ENCODE measurements around the gene IFFO2.

Gene IFFO2

DNA sequence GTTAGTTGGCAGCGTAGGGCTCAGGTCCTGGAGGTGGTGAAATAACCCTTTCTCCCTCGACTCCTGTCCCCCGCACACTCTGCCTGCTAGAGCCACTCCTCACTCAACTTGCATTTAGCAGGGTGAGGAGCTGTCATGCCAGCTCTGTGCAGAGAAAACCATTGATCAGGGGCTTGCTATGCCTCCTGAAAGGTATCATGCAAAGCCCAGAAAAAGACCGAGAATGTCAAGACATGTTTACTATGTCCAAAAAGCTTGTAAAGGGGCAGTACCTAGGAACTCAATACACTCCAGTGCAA, 72.1 kb downstream of the IFFO2 start:
- Histone ChIP-seq H3K27ac (ENCODE audit: low read depth in 2 of 2, low read length in 2 of 2) (no peak overlapping the region), H3K4me1 (ENCODE audit: control insufficient read depth in 2 of 2, insufficient read depth in 2 of 2, low read length in 2 of 2) (no peaks in the 10 kb centered on the region), H3K36me3 (ENCODE audit: control insufficient read depth in 2 of 2, insufficient read depth in 2 of 2, low read length in 2 of 2) (no peaks in the 10 kb centered on the region), H3K9me3 (ENCODE audit: control insufficient read depth in 2 of 2, low read length in 2 of 2) (no peaks in the 10 kb centered on the region), H3K4me3 (ENCODE audit: low read length in 2 of 2) (no peak overlapping the region), H3K9ac (ENCODE audit: low read depth in 1 of 2, low read length in 2 of 2) (no peak overlapping the region), H3K27me3 (ENCODE audit: control insufficient read depth in 2 of 2, insufficient read depth in 2 of 2, low read length in 2 of 2) (no peaks in the 10 kb centered on the region)

GRCh38 chr1:18883636-18884418, 72.6 kb downstream of the IFFO2 start:
- no peaks in the 10 kb centered on the region for H3K9me3 ChIP-seq (ENCODE audit: control insufficient read depth in 2 of 2, low read length in 2 of 2)
- H3K4me3 ChIP-seq (ENCODE audit: low read length in 2 of 2), result no peak overlapping the region
- no peak overlapping the region for H3K27ac ChIP-seq (ENCODE audit: low read depth in 2 of 2, low read length in 2 of 2)
- no peak overlapping the region for H3K9ac ChIP-seq (ENCODE audit: low read depth in 1 of 2, low read length in 2 of 2)
- H3K27me3 ChIP-seq (ENCODE audit: control insufficient read depth in 2 of 2, insufficient read depth in 2 of 2, low read length in 2 of 2), result no peaks in the 10 kb centered on the region
- no peaks in the 10 kb centered on the region for H3K36me3 ChIP-seq (ENCODE audit: control insufficient read depth in 2 of 2, insufficient read depth in 2 of 2, low read length in 2 of 2)
- H3K4me1 ChIP-seq (ENCODE audit: control insufficient read depth in 2 of 2, insufficient read depth in 2 of 2, low read length in 2 of 2), result no peaks in the 10 kb centered on the region

- Histone ChIP-seq H3K36me3 (ENCODE audit: control insufficient read depth in 2 of 2, insufficient read depth in 2 of 2, low read length in 2 of 2) (no peaks in the 10 kb centered on the region), H3K27me3 (ENCODE audit: control insufficient read depth in 2 of 2, insufficient read depth in 2 of 2, low read length in 2 of 2) (no peaks in the 10 kb centered on the region), H3K9me3 (ENCODE audit: control insufficient read depth in 2 of 2, low read length in 2 of 2) (no peaks in the 10 kb centered on the region), H3K4me1 (ENCODE audit: control insufficient read depth in 2 of 2, insufficient read depth in 2 of 2, low read length in 2 of 2) (no peaks in the 10 kb centered on the region), H3K9ac (ENCODE audit: low read depth in 1 of 2, low read length in 2 of 2) (no peak overlapping the region), H3K4me3 (ENCODE audit: low read length in 2 of 2) (no peak overlapping the region), H3K27ac (ENCODE audit: low read depth in 2 of 2, low read length in 2 of 2) (no peak overlapping the region)
These were observed 73.4 kb downstream of the IFFO2 start for GRCh38 chr1:18883079-18883478.

GRCh38 chr1:18882486-18882885, 74.0 kb downstream of the IFFO2 start:
- H3K4me1 ChIP-seq (ENCODE audit: control insufficient read depth in 2 of 2, insufficient read depth in 2 of 2, low read length in 2 of 2), result no peaks in the 10 kb centered on the region
- no peak overlapping the region for H3K4me3 ChIP-seq (ENCODE audit: low read length in 2 of 2)
- no peak overlapping the region for H3K9ac ChIP-seq (ENCODE audit: low read depth in 1 of 2, low read length in 2 of 2)
- no peaks in the 10 kb centered on the region for H3K9me3 ChIP-seq (ENCODE audit: control insufficient read depth in 2 of 2, low read length in 2 of 2)
- no peak overlapping the region for H3K27ac ChIP-seq (ENCODE audit: low read depth in 2 of 2, low read length in 2 of 2)
- H3K27me3 ChIP-seq (ENCODE audit: control insufficient read depth in 2 of 2, insufficient read depth in 2 of 2, low read length in 2 of 2), result no peaks in the 10 kb centered on the region
- H3K36me3 ChIP-seq (ENCODE audit: control insufficient read depth in 2 of 2, insufficient read depth in 2 of 2, low read length in 2 of 2), result no peaks in the 10 kb centered on the region

DNA sequence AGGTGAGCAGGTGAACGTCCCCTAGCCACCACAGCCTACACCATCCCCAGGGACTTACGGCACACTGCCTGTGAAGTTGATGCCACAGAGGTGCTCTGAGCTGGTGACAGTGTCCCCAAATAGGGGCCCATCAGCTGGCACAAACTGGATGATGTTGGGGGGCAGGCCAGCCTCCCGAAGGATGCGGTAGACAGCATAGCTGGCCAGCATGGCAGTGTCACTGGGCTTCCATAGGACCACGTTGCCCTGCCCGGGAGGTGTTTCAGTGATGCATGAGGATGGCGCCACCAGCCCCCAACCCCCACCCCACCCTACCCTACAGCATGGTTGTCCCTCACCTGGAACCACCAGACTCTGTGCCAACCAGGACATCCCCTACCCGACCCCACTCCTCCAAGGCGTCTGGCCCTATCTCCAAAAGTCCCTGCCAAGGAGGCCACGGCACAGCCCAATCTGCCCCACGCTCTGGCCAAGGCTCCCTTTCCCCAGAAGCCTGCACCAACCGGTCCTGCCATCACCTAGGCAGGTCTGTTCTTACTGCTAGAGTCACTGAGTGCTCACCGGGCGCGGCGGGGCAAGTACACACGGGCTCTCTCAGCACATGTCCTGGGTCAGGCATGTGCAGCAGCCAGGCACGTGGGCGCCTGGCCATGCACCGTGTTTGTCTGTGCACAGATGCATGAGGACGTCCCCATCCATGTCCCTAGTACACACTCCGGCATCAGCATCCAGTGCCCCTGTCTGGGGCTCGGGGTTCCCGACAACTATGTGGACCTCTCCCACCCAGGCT, 74.6 kb downstream of the IFFO2 start:
- no peaks in the 10 kb centered on the region for H3K36me3 ChIP-seq (ENCODE audit: control insufficient read depth in 2 of 2, insufficient read depth in 2 of 2, low read length in 2 of 2)

GRCh38 chr1:18881164-18881563, 75.3 kb downstream of the IFFO2 start:
- H3K27ac ChIP-seq (ENCODE audit: low read depth in 2 of 2, low read length in 2 of 2), result no peak overlapping the region
- no peaks in the 10 kb centered on the region for H3K27me3 ChIP-seq (ENCODE audit: control insufficient read depth in 2 of 2, insufficient read depth in 2 of 2, low read length in 2 of 2)
- H3K9ac ChIP-seq (ENCODE audit: low read depth in 1 of 2, low read length in 2 of 2), result no peak overlapping the region
- H3K4me3 ChIP-seq (ENCODE audit: low read length in 2 of 2), result no peak overlapping the region
- no peaks in the 10 kb centered on the region for H3K36me3 ChIP-seq (ENCODE audit: control insufficient read depth in 2 of 2, insufficient read depth in 2 of 2, low read length in 2 of 2)
- H3K4me1 ChIP-seq (ENCODE audit: control insufficient read depth in 2 of 2, insufficient read depth in 2 of 2, low read length in 2 of 2), result no peaks in the 10 kb centered on the region
- no peaks in the 10 kb centered on the region for H3K9me3 ChIP-seq (ENCODE audit: control insufficient read depth in 2 of 2, low read length in 2 of 2)

More for the DNA sequence above, 74.6 kb downstream of the IFFO2 start:
- Histone ChIP-seq H3K9me3 (ENCODE audit: control insufficient read depth in 2 of 2, low read length in 2 of 2) (no peaks in the 10 kb centered on the region), H3K4me1 (ENCODE audit: control insufficient read depth in 2 of 2, insufficient read depth in 2 of 2, low read length in 2 of 2) (no peaks in the 10 kb centered on the region), H3K27ac (ENCODE audit: low read depth in 2 of 2, low read length in 2 of 2) (no peak overlapping the region), H3K4me3 (ENCODE audit: low read length in 2 of 2) (no peak overlapping the region), H3K9ac (ENCODE audit: low read depth in 1 of 2, low read length in 2 of 2) (no peak overlapping the region), H3K27me3 (ENCODE audit: control insufficient read depth in 2 of 2, insufficient read depth in 2 of 2, low read length in 2 of 2) (no peaks in the 10 kb centered on the region)

DNA sequence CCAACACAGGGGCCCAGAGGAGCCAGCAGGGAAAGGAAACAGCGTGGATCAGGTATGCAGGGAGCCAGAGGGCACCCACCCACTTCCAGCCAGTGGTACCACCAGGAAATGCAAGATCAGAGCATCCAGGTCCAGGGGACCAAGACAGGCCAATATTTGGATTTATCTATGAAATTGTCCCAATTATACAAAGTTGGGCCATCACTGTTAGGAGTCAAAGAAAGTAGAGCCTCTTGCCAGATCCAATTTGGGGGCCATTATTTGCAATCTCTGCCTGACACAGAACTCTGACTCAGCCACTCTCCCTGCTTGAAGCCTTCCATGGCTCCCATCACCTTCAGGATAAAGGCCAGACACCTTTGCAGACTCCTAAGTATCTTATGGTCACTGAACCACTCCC, 75.9 kb downstream of the IFFO2 start:
- H3K4me1 ChIP-seq (ENCODE audit: control insufficient read depth in 2 of 2, insufficient read depth in 2 of 2, low read length in 2 of 2), result no peaks in the 10 kb centered on the region
- no peaks in the 10 kb centered on the region for H3K9me3 ChIP-seq (ENCODE audit: control insufficient read depth in 2 of 2, low read length in 2 of 2)
- no peak overlapping the region for H3K4me3 ChIP-seq (ENCODE audit: low read length in 2 of 2)
- H3K9ac ChIP-seq (ENCODE audit: low read depth in 1 of 2, low read length in 2 of 2), result no peak overlapping the region
- no peak overlapping the region for H3K27ac ChIP-seq (ENCODE audit: low read depth in 2 of 2, low read length in 2 of 2)
- H3K27me3 ChIP-seq (ENCODE audit: control insufficient read depth in 2 of 2, insufficient read depth in 2 of 2, low read length in 2 of 2), result no peaks in the 10 kb centered on the region
- no peaks in the 10 kb centered on the region for H3K36me3 ChIP-seq (ENCODE audit: control insufficient read depth in 2 of 2, insufficient read depth in 2 of 2, low read length in 2 of 2)

DNA sequence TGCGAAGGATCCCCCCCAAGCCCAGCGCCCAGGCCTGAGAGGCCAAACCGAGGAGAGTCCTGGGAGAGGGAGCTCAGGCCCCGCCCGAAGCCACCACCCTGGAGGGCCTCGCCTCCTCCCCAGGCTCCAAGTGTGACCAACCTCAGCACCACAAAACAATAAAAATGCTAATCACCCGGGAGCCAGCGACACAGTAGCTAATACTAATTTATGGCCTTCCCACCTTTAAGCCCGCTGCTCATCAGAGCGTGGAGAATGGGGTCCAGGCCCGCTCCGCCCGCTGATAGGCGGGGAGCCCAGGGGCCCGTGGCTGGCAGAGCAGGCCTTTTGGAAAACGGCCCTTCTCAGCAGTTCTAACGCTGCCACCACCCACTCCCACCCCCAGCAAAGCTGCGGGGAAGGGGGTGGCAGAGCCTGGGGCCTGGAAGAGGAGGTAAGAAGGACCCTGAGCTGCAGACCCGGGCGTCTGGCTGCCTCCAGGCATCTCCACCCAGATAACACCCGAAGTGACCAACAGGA, 76.6 kb downstream of the IFFO2 start:
- H3K9me3 ChIP-seq (ENCODE audit: control insufficient read depth in 2 of 2, low read length in 2 of 2), result no peaks in the 10 kb centered on the region
- H3K27me3 ChIP-seq (ENCODE audit: control insufficient read depth in 2 of 2, insufficient read depth in 2 of 2, low read length in 2 of 2), result no peaks in the 10 kb centered on the region
- peaks cover 0 to 2% of the 10 kb centered on the region in 2 donors for H3K4me1 ChIP-seq (ENCODE audit: control insufficient read depth in 2 of 2, insufficient read depth in 2 of 2, low read length in 2 of 2)
- H3K9ac ChIP-seq (ENCODE audit: low read depth in 1 of 2, low read length in 2 of 2), result no peak overlapping the region
- no peak overlapping the region for H3K4me3 ChIP-seq (ENCODE audit: low read length in 2 of 2)
- H3K27ac ChIP-seq (ENCODE audit: low read depth in 2 of 2, low read length in 2 of 2), result no peak overlapping the region
- no peaks in the 10 kb centered on the region for H3K36me3 ChIP-seq (ENCODE audit: control insufficient read depth in 2 of 2, insufficient read depth in 2 of 2, low read length in 2 of 2)

- Histone ChIP-seq H3K4me3 (ENCODE audit: low read length in 2 of 2) (no peak overlapping the region), H3K27me3 (ENCODE audit: control insufficient read depth in 2 of 2, insufficient read depth in 2 of 2, low read length in 2 of 2) (no peaks in the 10 kb centered on the region), H3K9ac (ENCODE audit: low read depth in 1 of 2, low read length in 2 of 2) (no peak overlapping the region), H3K36me3 (ENCODE audit: control insufficient read depth in 2 of 2, insufficient read depth in 2 of 2, low read length in 2 of 2) (no peaks in the 10 kb centered on the region), H3K27ac (ENCODE audit: low read depth in 2 of 2, low read length in 2 of 2) (no peak overlapping the region), H3K9me3 (ENCODE audit: control insufficient read depth in 2 of 2, low read length in 2 of 2) (no peaks in the 10 kb centered on the region), H3K4me1 (ENCODE audit: control insufficient read depth in 2 of 2, insufficient read depth in 2 of 2, low read length in 2 of 2) (peaks cover 0 to 4% of the 10 kb centered on the region in 2 donors)
These were observed 77.2 kb downstream of the IFFO2 start for GRCh38 chr1:18879215-18879790.

DNA sequence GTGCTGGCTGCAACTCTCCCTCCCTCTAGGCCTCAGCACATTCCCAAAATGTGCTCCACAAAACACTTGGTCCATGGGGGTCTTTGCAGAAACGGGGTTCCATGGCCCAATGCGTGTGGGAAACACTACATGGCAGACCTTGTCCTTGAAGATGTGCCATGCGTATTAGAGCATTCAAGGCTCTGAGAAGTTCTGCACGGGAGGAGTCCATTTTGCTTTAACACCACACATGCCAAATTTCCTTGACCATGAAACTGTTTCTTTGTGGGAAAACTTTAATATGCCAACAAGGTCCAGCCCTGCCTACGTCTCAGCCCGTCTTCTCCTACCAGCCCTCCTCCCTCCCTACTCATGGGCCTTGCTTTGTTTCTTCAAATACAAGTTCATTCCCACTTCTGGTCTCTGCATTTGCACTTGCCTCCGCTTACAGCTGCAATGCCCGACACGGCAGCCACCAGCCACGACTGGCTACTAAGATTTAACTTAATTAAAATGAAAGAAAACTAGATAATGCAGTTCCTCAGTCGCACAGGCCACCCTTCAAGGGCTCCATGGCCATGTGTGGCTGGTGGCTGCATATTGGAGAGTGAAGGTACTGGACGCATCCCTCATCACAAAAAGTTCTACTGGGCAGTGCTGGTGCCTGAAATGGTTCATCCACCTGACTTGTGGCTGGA, 77.8 kb downstream of the IFFO2 start:
- no peaks in the 10 kb centered on the region for H3K36me3 ChIP-seq (ENCODE audit: control insufficient read depth in 2 of 2, insufficient read depth in 2 of 2, low read length in 2 of 2)
- H3K27me3 ChIP-seq (ENCODE audit: control insufficient read depth in 2 of 2, insufficient read depth in 2 of 2, low read length in 2 of 2), result no peaks in the 10 kb centered on the region
- H3K27ac ChIP-seq (ENCODE audit: low read depth in 2 of 2, low read length in 2 of 2), result no peak overlapping the region
- no peak overlapping the region for H3K4me3 ChIP-seq (ENCODE audit: low read length in 2 of 2)
- no peak overlapping the region for H3K9ac ChIP-seq (ENCODE audit: low read depth in 1 of 2, low read length in 2 of 2)
- H3K9me3 ChIP-seq (ENCODE audit: control insufficient read depth in 2 of 2, low read length in 2 of 2), result no peaks in the 10 kb centered on the region
- peaks cover 0 to 4% of the 10 kb centered on the region in 2 donors for H3K4me1 ChIP-seq (ENCODE audit: control insufficient read depth in 2 of 2, insufficient read depth in 2 of 2, low read length in 2 of 2)

All from mucosa of rectum (tissue), 2 donors.